Ovary (tissue), 9 donors: ENCODE results near the gene SYNPO2. TPM values are rescaled to one million over a fixed set of nuclear protein-coding genes. Genes with fewer than 3 reads are reported as not detected.

ENCODE experiments used
- DNase-seq, 5 donors: peaks; one replicate each; pipeline ENCODE4 v3.0.0-alpha.2; 2019 to 2020
- H3K27ac ChIP-seq, 2 donors: fragments of 200-600 bp; one replicate each; pipeline versions ENCODE4 v1.5.1 to v1.8.0; 2019 to 2022
- H3K27me3 ChIP-seq: fragments of 200-600 bp; one replicate; pipeline ENCODE4 v1.8.0; 2022
- H3K36me3 ChIP-seq: fragments of 200-600 bp; sonication (generic); one replicate; pipeline ENCODE4 v1.5.1; 2019
- H3K4me1 ChIP-seq: one replicate; pipeline ENCODE4 v1.8.1; 2013; ENCODE audit warnings: mild to moderate bottlenecking, moderate library complexity; ENCODE audit not compliant: insufficient read depth
- H3K4me3 ChIP-seq: fragments of 200-600 bp; sonication (generic); one replicate; pipeline ENCODE4 v1.5.1; 2017
- H3K9me3 ChIP-seq, 2 donors: fragments of 200-600 bp in 1 of 2; sonication (generic) in 1 of 2; one replicate each; pipeline versions ENCODE4 v1.5.1 to v1.8.1; 2013 to 2019; ENCODE audit warnings: mild to moderate bottlenecking in 1 of 2, moderate library complexity in 1 of 2
- CTCF ChIP-seq, 3 donors: fragments of 450-650 bp in 2 of 3; fragments of 200-600 bp in 1 of 3; IDR thresholded peaks; one replicate each; pipeline versions ENCODE4 v1.5.1 to v1.8.0; 2016 to 2022; ENCODE audit warnings: antibody characterized with exemption in 3 of 3, mild to moderate bottlenecking in 1 of 3
- EP300 ChIP-seq: sonication (generic); formaldehyde crosslinking; IDR thresholded peaks from one replicate; pipeline ENCODE4 v1.6.1; 2017; ENCODE audit warnings: antibody characterized with exemption
- POLR2A ChIP-seq: fragments of 450-650 bp; IDR thresholded peaks from one replicate; pipeline ENCODE4 v1.6.1; 2017; ENCODE audit warnings: antibody characterized with exemption, mild to moderate bottlenecking, moderate library complexity
- WGBS, 3 donors: extraction: QIAGEN DNeasy Blood & Tissue Kit in 1 of 3; methylation state at CpG; one replicate each; pipeline versions ENCODE4 v1.1.5 to v1.1.7; 2013 to 2017; 5-methylcytosine and 5-hydroxymethylcytosine counted together
- intact Hi-C, 4 donors: fragments of 100-400 bp; cut with DNase I; formaldehyde crosslinking; loops; one replicate each; pipeline versions ENCODE4 v1.11.0 to v1.15.1; 2022 to 2023
- polyA plus RNA-seq, 2 donors: library from polyadenylated mRNA; stranded (reverse); fragments of 200-250 nt in 1 of 2; fragments of 350-450 nt in 1 of 2; fragmentation: Illumina TruSeq in 1 of 2; extraction: RNeasy Lipid Tissue Mini Kit (QIAGEN cat#74804) in 1 of 2; gene quantifications; one replicate each; pipeline ENCODE4 v1.2.3, GENCODE V29; 2013 to 2014
- total RNA-seq, 7 donors: library from RNA; depleted of rRNA in 2 of 7; stranded (reverse); fragments of >200 nt in 2 of 7; fragmentation: NEBNext Ultra II Directional in 3 of 7; extraction: Animal tissue kit (Norgen Biotek cat#: 25700) in 3 of 7; gene quantifications; one replicate each; pipeline versions ENCODE4 v1.1.0 to v1.2.4, GENCODE V29; 2016 to 2023
- donor health status: DM: no; HTN: no; CAD: no; lungs with moderate emphysema.
- donor health status: DM: no; HTN: no; CAD: no.
- donor health status: Bipolar disorder and iron deficiency.
- donor health status: DM: yes; HTN: yes; CAD: no.
- donor health status: DM: no; HTN: no; CAD: no.
- donor health status: DM: yes; HTN: yes; CAD: no.

The SYNPO2 gene
- total and polyA plus RNA-seq, 9 donors, result 54.8 to 265 (median 121) TPM

- intact Hi-C loops, result loop anchor here in 3 of 4 donors (5.0 to 10.0 kb wide), 5 partner anchors 43 to 465 kb away; partner anchors contain the start of gene USP53 (in 2 of the 3)
- Histone ChIP-seq H3K4me1 (peaks cover 18% of the 10 kb centered on the region), H3K9me3 (no peaks in the 10 kb centered on the region), H3K4me3 (no peak overlapping the region), H3K36me3 (no peaks in the 10 kb centered on the region), H3K27ac (no peak overlapping the region), H3K27me3 (no peaks in the 10 kb centered on the region)
- no peak for DNase-seq
- 71 to 78% (median 76%) methylated on average over 7 of the region's 7 CpGs for WGBS, 3 donors
- TF ChIP-seq POLR2A (no peak), EP300 (no peak), CTCF (IDR thresholded peaks at IDR 0.05) (no peak)
These were observed 100.7 kb downstream of the SYNPO2 start for GRCh38 chr4:118989098-118990080.

DNA sequence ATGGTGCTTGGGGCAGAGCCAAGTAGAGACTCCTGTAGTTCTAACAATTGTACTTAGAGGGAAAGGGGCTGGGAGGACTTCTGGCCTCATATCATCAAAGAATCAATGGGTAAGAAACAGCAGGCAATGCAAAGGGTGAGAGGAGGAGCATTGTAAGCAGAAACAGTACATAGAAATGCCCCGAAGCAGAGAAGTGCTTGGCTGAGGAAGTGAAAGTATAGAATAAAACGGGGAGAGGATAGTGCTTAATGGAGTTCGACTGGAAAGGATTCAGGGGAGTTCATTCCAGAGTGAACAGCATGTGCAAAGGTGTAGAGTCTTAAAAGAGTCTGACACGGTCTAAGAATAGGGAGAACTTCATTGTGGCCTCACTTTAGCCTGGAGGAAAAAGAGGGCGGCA, 103.0 kb downstream of the SYNPO2 start:
- H3K4me3 ChIP-seq, result no peak overlapping the region
- H3K4me1 ChIP-seq, result peaks cover 17% of the 10 kb centered on the region
- WGBS, 3 donors, result 86 to 90% (median 88%) methylated on average over 5 of the region's 5 CpGs
- no peak for DNase-seq
- no peaks in the 10 kb centered on the region for H3K27me3 ChIP-seq
- H3K27ac ChIP-seq, result no peak overlapping the region
- no peaks in the 10 kb centered on the region for H3K9me3 ChIP-seq
- no peaks in the 10 kb centered on the region for H3K36me3 ChIP-seq
- TF ChIP-seq CTCF (IDR thresholded peaks at IDR 0.05), result no peak
- no peak for TF ChIP-seq POLR2A
- TF ChIP-seq EP300, result no peak
- intact Hi-C loops, result loop anchor here in 1 of 4 donors (10.0 kb wide), 1 partner anchor 223 kb away; the partner anchor contains the start of gene USP53

GRCh38 chr4:118992149-118992548, 103.5 kb downstream of the SYNPO2 start:
- H3K27me3 ChIP-seq, result no peaks in the 10 kb centered on the region
- WGBS, 3 donors, result 86 to 96% (median 88%) methylated on average over 1 of the region's 1 CpG
- H3K9me3 ChIP-seq, result no peaks in the 10 kb centered on the region
- no peak overlapping the region for H3K4me3 ChIP-seq
- no peak for DNase-seq
- TF ChIP-seq CTCF (IDR thresholded peaks at IDR 0.05) (no peak), POLR2A (no peak), EP300 (no peak)
- no peak overlapping the region for H3K27ac ChIP-seq
- no peaks in the 10 kb centered on the region for H3K36me3 ChIP-seq
- intact Hi-C loops, result loop anchor here in 1 of 4 donors (10.0 kb wide), 1 partner anchor 223 kb away; the partner anchor contains the start of gene USP53
- peaks cover 16% of the 10 kb centered on the region for H3K4me1 ChIP-seq

DNA sequence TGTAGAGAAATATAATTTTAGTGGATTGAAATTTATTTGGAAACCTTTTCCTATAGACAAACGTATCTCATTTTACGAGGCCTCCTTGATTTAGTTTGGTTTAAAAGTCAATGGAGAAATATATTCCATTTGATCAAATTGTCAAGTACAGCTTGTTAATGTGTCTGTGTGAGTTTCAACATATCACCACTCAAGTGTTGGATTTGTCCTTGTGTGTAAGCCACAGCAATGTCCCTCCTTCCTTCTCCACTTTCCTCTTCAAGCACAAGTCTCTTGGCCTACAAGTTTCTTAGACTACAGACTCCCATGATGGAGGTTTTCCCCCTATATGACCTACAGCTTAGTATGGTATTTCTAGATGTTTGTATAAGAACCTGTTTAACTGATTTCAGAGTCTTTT, 104.7 kb downstream of the SYNPO2 start:
- no peaks in the 10 kb centered on the region for H3K9me3 ChIP-seq
- no peak overlapping the region for H3K4me3 ChIP-seq
- intact Hi-C loops, result loop anchor here in 1 of 4 donors (10.0 kb wide), 1 partner anchor 221 kb away; the partner anchor contains the start of gene USP53
- H3K27ac ChIP-seq, result peak overlapping the region in 1 of 2 donors; percentile 17
- WGBS, 3 donors, result 90 to 95% (median 91%) methylated on average over 2 of the region's 2 CpGs
- no peak for DNase-seq
- no peaks in the 10 kb centered on the region for H3K27me3 ChIP-seq
- H3K4me1 ChIP-seq, result peaks cover 15% of the 10 kb centered on the region
- no peak for TF ChIP-seq EP300
- no peaks in the 10 kb centered on the region for H3K36me3 ChIP-seq
